ENCODE results near the gene CSNK1G2.

CSNK1G2 gene

DNA sequence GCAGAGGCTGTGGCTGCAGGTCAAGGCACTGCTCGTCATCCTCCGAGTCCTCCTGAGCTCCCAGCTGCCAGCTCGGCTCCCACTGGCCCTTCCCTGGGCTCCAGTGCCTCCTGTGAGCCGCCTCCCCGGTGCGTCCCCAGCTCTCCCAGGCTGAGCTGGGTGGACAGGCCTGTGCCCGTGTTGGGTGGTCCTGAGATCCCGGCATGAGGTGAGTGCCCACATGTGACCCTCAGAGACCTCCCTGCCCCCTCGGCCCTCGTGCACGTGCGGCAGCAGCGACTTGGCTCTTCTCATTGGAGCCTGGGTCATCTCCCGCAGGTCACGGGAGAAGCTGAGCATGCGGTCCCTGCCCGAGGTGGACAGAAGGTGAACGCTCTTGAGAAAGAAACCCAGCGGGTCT is 20.3 kb upstream of the CSNK1G2 start:
- DNase-seq: no peak

DNA sequence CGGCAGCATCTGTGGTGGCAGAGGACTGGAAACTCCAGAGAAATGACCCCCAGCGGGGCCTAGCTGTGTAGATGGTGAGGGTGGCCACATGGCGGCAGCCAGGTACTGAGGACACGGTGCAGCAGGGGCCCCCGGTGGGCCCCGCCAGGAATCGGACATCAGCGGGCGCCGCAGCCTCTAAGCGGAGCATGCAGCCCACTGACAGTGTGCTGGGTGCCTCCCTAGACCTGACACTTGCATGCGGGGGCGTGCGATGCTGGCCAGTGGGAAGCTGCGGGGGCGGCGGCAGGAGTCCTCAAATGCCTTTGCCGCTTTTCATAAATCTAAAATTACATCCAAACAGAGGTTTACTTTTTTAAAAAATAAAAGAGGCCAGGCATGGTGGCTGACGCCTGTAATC is 19.6 kb upstream of the CSNK1G2 start:
- DNase-seq: no peak

DNA sequence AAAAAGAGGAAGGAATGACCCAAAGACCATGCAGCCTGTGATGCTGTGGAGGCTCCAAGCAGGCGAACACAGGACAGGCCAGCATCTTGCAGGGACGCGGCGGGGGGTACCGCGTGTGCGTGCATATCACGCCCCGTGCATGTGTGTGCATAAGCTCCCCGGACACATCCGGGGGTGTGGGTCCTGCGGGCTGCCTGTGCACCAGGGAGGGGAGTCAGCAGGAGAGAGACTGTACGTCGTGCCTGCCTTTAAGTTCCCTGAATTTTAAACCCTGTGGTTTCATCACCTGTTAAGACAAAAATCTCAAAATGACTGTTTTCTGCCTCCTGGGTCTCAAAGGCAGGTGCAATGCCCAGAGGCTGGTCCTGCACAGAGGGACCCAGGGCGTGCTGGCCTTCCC is 19.1 kb upstream of the CSNK1G2 start:
- DNase-seq: no peak

DNA sequence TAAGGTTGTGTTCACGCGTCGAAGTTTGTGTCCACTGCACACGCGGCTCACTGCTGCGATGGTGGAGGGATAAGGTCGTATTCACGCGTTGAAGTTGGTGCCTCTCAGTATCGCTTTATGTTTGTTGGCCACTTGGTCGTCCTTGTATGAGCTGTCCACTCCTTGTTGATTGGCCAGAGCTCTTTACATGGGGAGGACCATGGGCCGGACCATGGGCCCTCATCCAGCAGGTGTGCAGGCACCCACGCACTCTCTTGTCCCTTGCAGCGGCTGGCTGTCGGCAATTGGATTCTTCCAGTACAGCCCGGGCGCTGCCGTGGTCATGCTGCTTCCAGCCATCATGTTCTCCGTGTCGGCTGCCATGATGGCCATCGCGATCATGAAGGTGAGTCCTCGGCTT is 18.2 kb upstream of the CSNK1G2 start:
- DNase-seq: no peak

DNA sequence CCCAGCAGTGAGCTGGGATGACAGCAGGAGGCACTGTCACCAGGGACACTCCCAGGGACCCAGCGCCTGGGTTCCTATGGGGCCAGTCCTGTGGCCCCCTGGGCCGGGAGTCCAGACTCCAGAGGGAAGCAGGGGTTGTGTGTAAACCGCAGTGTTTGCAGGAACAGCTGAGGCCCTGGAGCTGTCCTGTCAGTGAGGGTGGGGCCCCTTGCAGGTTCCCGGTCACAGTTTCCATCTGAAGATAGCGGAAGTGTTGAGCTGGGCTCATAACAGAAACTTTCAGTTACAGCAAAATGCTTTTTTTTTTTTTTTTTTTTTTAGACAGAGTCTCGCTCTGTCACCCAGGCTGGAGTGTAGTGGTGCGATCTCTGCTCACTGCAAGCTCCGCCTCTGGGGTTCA is 17.7 kb upstream of the CSNK1G2 start:
- no peak for DNase-seq

DNA sequence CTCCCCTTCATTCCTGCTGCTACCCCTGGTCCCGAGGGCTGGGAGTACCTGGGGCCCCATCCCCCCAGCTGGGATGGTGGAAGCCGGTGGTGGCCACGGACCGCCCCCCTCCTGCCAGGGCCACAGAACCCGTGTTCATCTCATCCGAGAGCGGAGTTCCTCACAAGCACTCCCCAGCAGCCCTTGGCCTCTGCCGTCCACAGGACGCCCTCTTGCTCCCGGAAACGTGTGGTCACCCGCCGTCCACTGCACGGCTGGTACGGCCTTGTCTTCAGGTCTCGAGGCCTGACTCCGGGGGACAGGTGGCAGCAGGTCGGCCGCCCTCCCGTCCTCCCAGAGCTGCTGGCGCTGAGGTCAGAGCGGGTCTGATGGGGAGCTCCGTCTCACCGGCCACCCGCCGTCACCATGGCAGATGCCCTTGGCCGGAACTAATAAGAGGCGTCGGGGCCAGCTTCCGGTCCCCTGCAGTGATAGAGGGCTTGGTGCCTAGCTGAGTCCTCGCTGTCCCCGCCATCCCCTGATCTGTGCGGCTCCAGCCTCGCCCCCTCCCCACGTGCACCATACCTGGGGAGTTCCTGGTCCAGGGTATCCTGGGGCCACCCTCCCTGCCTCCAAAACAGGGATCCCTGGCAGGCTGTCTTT is 16.5 kb upstream of the CSNK1G2 start:
- no peak for DNase-seq

DNA sequence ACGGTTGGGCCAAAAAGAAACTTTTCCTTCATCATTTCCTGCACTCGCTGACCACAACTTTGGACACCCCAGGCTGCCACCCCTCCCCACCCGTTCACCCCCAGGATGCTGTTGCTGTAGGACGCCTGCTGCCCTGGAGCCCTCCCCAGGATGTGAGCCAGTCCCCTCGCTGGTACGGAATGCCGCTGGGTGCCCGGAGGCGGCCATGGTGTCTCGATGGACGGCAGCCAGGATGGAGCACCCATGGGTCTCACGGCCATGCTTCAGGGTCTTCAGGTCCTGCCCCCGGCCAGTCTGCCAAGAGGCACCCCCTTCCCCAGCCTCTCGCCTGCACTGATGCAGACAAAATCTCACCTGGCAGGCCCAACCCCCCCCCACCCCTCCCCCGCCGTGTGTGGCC is 15.4 kb upstream of the CSNK1G2 start:
- no peak for DNase-seq

DNA sequence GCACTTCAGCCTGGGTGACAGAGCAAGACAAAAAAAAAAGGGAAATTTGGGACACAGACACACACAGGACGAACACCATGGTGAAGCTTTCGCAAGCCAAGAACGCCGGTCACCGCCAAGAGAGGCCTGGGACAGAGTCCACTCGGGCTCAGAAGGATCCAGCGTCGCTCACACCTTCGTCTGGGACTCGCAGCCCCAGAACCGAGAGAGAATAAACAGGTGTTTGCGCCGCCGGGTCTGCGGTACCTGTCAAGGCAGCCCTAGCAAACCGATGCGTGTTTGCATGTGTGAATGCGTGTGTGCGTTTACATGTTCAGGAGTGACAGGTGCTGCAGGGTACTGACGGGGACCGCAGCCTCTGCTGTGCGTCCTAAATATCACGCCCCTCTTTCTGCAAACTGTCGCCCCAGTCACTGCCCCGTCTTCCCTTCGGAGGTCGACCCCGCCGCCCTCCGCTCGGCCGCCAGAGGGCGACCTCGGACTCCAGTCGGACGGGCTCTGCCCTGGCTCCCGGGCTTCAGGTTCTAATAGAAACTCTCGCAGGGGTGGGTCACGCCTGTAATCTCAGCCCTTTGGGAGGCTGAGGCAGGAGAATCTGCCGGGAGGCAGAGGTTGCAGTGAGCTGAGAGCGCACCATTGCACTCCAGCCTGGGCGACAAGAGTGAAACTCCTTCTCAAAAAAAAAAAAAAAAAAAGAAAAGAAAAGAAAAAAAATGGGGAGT is 11.8 kb upstream of the CSNK1G2 start:
- DNase-seq: peak; percentile 87

DNA sequence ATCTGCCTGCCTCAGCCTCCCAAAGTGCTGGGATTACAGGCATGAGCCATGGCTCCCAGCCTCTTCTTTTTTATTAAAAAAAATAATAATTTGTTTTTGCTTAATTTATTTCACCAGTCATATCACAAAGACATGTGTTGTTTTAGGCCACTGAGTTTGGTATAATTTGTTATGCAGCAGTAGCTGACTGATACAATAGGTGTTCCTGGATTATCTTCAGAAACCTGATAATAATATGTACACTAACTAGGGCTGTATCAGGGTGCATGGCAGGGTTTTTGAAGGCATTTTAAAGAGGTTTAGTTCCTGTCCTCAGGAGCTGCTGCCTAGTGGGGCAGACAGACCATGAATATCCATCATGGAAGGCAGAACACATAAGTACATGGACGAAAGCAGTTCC is 9.5 kb upstream of the CSNK1G2 start:
- DNase-seq: no peak

DNA sequence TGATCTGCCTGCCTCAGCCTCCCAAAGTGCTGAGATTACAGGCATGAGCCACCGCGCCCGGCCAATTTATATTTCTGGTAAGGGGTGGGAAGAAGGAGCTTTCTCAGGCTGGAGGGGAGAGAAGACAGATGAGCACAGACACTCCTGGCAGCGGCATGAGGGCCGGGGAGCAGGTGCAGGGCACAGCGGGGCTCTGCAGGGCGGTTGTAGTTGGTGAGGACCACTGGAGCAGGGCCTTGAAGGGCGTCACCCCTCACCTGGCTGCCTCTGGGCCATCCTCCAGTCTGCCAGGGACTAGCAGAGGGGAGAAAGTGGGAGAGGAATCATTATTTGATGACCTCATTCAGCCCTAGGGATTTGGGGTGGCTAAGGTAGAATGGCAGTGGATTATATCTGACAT is 8.6 kb upstream of the CSNK1G2 start:
- DNase-seq: no peak

DNA sequence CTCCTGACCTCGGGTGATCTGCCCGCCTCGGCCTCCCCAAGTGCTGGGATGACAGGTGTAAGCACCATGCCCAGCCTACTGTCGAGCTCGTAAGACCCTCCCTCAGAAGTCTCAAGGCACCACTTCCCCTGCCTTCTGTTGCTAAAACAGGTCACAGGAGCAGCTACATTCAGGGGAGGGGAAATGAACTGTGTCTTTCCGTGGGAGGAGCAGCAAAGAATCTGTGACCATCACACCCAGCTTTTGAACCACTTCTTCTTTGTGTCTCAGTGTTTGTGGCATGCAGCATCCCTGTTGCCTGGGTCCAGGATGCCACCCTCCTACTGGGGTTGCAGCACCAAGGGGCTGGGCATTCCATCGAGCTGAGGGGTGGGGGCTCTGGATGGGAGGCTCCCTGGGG is 7.7 kb upstream of the CSNK1G2 start:
- DNase-seq: no peak

DNA sequence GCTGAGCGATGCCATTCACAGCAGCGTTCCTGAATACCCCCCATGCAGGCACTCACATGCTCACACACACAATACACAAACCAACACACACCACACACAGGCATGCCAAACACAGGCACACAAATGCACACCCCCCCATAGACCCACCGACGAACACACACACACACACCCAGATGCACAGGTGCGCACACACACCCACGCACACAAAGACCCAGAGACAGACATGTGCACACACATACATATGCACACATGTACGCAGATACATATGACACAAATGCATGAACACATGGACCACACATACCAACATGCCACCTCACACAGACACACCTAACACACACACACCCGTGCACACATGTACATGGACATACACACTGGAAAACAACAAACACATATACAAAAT is 7.0 kb upstream of the CSNK1G2 start:
- DNase-seq: no peak

DNA sequence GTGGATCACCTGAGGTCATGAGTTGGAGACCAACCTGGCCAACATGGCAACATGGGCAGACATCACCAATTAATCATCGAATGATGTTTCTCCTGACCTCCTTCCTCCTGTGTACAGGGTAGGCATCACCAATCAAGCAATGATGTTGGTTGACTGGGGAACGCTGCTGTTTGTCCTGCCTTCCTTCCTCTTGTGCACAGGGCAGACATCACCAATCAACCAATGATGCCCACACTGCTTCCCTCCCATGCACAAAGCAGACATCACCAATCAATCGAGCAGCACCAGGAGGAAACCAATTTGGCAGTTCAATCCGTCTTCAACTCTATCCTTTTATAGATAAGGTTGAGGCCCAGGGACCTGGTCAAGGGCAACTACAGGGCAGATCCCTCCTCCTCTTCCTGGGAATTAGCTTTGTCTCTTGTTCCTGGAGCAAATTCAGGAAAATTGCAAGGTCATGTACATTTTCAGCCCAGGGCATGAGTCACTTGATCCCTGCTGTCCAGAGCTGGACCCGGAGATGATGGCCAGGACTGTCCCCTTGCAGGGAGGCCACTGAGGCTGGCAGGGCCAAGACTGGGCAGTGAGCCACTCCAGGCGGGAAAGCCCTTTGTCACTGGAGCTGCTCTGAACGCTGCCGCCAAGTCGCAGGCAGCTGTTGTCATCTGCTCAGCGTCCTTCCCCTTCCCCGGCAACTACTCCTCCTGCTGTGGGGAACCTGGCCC is 5.3 kb upstream of the CSNK1G2 start:
- no peak for DNase-seq

DNA sequence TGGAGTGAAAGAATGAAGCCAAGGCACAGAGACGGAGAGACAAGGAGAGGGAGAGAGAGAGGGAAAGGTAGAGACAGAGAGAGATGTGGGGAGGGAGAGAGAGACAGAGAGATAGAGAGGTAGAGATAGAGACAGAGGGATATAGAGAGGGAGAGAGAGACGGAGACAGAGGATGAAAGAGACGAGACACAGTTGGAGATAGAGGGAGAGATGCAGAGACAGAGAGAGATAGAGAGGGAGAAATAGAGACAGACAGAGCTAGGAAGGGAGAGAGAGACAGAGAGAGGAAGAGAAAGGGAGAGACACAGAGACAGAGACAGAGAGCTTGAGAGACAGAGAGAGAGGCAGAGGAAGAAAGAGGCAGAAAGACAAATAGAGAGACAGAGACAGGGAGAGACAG is 4.5 kb upstream of the CSNK1G2 start:
- DNase-seq: no peak

DNA sequence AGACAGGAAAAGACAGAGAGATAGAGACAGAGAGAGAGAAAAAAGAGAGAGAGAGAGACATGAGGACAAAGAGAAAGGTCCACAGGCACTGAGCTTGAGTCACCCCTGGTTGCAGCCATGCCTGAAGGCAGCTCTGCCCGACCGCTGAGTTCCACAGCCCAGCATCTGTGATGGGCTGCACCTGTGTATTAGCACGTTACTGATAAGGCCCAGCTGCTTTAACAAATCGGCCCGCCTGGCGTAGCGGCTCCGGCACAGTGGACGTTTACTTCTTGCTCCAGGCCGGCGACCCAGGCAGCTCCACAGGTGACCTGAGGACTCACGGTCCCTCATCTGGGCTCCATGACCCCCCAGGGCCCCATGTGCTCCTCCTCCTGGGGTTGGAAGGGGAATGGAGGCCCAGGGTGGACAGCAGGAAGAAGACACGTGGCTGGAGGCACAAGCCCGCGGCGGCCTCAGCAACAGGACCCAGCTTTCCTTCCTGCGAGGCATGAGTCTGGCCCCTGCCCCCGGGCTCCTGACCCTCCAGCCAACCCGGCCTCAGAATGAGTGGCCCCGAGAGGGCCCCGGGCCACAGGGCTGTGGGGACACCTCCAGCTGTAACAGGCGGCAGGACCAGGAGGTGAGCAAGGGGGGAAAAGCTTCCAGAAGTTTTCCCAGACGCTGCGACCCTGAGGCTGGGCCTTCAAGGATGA is 3.9 kb upstream of the CSNK1G2 start:
- no peak for DNase-seq

DNA sequence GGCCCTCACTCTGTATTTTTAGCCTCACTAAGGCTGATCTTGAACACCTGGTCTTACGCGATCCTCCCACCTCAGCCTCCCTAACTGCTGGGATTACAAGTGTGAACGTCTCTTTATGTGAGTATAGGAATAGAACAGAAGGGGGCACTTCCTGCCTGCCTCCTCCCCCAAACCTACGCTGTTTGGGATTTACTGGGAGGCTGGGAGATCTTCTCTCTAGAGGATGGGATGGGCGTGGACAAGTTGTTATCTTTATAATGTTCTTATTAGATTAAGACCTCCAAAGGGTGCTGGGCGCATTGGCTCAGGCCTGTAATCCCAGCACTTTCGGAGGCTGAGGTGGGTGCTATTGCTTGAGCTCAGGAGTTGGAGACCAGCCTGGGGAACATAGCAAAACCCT is 2.9 kb upstream of the CSNK1G2 start:
- no peak for DNase-seq

DNA sequence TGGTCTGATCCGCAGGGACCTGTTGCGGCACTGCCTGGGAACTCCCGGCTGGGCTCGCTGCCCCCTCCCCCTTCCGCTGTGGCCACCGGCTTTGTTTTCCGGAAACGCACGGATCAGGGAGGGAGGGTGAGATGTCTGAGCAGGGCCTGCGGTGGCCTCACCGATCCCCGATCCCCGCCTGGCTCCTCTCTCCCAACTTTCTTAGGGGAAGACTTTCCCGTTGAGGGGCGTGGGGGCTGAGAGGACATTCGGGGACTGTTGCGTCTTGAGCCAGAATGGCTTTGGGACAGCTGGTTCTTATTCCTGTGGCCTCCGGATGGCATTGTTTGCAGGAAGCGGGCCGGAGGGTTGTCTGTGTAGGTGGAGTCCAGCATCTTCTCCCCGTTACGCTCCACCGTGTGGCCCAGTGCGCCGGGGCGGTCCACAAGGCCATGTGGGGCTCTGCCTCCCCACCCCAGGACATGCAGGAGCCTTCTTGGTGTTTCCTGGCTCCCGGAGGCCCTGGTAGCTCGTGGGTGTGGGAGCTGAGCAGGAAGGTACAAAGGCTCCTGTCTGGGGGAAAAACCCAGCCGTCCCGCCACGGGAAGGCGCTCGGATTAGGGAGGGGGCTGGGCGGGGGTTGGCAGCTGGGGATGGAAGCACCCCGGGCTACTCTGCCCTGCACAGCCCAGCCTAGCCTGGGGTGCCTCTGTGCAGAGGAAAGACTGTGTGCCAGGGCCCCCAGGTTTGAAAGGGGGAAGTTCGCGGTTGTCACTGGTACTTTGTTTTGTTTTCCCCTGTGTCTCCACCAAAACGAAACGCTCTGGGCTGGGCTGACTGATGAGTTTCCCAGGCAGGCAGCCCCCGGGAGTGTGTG is 1.3 kb downstream of the CSNK1G2 start:
- peak; percentile 65 for DNase-seq

DNA sequence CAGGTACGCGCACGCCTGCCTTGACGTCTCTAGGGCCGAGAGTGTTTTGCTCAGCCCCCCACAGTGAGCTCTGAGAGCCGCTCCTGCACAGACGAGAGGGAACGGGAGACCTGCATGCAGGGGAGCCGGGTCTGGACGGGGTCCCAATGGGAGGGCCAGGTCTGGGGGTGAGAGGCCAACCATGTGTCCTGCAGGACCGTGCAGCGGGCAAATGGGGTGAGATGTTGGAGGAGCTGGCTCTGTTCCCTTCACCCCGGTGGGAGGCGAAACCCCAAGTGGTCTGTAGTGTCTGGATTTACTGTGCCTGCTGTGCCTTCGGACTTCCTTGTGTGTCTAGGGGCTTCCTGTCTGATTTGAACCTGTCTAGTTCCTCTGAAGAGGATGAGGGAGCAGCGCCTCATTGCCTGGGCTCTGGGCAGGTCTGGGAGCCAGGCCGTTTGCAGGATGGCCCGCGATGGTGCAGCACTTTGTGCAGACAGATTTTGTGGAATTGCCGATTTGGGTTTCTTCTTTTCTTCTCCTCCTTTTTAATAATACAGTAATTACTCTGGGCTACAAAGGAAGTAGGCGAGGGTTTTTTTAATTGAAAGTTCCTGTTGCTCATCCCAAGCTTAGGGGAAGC is 2.1 kb downstream of the CSNK1G2 start:
- DNase-seq: no peak

DNA sequence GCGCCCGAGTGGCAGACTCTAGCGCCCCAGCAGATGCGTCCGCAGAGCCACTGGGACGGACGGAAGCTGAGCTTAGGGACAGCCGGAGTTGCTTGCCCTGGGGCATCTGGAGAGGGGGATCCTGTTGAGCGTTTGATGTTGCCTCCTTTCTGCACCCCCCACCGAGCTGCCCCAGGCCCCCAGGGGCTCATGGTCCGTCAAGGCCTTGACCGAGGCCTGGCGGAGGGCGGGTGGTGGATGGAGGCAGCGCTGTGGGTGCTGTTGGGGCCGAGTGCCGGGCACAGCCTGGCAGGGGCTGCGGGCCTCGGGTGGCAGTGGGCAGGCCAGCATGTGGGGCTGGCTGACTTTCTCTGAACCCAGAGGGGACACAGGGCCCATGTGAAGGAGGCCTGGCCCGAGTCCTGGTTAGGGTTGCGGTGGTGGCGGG is 2.7 kb downstream of the CSNK1G2 start:
- DNase-seq: no peak

DNA sequence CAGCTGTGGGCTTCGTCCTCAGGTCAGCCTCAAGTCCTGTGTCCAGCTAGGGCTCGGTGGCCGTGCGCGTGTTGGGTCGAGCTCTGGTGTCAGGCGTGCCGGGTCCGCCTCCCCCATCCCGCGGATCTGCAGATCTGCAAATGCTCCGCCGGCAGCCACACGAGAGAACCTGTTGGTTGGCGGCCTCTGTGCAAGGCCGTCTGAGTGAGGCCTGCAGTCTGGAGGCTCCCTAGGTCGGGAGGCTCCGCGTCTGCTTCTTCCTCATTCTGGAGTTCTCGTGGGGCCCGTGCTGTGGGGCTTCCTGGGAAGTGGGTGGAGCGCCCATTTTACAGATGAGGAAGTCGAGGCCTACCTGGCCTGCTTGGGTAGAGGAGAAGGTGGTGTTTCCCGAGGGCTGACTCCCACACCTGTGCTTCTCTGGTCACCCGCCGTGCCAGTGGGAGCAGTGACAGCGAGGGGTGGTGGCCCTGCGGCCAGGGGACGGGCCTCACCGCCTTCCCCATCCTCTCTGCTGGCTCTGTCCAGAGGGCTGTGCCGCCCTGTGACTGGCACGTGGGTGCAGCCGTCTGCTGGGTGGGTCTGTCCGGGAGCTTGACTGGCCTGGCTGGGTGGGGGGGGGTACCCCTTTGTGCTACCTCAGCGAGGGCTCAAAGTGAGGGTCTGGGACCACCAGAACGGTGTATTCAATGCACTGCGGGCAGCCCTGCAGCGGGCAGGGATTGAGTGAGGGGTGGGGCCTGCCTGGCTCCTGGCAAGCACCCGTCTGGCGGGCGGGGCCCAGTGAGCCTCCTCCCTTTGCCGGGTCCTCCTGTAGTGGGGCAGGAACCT is 3.3 kb downstream of the CSNK1G2 start:
- DNase-seq: no peak

DNA sequence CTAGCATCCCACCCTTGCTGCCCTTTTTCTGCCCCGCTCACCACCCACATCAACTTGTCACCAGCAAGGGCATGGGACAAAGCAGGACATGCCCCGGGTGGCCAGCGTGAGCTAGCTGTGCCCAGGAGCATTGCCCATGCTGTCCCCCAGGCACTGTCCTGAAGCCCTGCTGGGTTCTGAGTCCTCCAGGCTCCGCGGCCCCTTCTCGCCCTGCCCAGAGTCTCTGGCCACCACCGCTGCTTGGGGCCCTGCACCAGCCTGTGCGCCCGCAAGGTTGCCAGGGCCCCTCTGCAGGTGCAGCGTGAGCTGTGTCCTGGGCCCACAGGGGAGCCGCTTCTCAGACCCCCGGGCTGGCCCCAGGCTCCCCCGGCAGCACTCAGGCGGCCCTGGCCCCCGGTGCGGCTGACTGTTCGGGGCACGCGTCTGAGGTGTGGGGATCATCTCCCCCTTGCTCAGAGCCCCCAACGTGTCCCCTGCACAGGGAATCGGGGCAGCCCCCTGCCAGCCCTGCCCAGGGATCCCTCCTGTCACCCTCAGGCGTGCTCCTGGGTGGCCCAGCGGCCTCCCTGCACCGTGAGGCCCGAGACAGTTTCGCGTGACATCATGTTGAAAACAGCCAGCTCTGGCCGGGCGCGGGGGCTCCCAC is 4.1 kb downstream of the CSNK1G2 start:
- DNase-seq: no peak
